Measurements from ENCODE around the gene RNF113B.

RNF113B gene

DNA sequence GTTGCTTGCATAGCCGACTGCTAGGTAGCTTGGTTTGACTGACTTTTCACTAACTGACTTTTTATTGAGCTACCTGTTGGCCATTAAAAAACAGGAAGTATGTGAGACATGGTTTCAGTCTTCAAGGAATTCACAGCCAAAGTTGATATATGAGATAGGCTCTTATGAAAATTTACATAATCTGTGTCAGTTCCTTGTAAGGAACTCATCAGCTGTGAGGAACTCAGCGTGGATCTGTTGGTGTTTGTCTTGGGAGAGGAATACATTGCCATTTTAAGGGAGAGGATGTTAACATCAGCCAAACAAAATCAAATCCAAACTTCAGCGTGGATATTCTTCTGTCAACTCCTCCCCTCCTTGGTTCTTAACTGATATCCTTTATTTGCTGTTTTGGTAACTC lies 2.0 kb downstream of the RNF113B start:
- 74 to 86% methylated on average over 2 of the region's 3 CpGs for WGBS, 2 experiments (ENCODE audit: insufficient coverage in 2 of 2)
- Histone ChIP-seq H3K36me3 (ENCODE audit: control insufficient read depth, insufficient read depth, low read length) (peaks cover 18% of the 10 kb centered on the region), H3K9me3 (ENCODE audit: control insufficient read depth, low read length) (peaks cover 2% of the 10 kb centered on the region), H3K4me1 (ENCODE audit: control insufficient read depth, insufficient read depth, low read length, poor library complexity, severe bottlenecking) (peaks cover 70% of the 10 kb centered on the region), H3K27ac (ENCODE audit: low read depth, low read length, severe bottlenecking) (no peak overlapping the region), H3K4me3 (ENCODE audit: extremely low read depth, insufficient read depth, low read length, poor library complexity, severe bottlenecking) (no peak overlapping the region)

DNA sequence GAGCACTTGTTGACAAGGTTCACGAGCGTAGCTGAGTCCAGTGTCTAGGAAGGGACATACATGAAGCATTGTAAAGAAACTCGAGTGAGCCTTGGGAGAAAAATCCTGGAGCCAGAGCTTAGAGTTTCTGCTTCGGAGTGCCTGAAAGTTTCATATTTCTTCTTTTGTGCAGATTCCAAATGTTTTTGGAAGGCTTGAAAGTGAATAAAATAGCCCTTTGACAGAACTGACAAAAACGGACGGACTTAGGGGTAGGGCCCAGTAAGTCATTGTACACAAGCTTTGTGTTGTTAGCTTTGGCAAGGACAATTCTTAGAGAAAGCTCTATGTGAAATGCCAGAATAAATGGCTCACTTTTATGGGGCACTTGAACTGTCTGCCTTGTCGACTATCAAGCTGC lies 2.8 kb downstream of the RNF113B start:
- Histone ChIP-seq H3K4me1 (ENCODE audit: control insufficient read depth, insufficient read depth, low read length, poor library complexity, severe bottlenecking) (peaks cover 68% of the 10 kb centered on the region), H3K9me3 (ENCODE audit: control insufficient read depth, low read length) (no peaks in the 10 kb centered on the region), H3K27ac (ENCODE audit: low read depth, low read length, severe bottlenecking) (peak overlapping the region; percentile 92), H3K36me3 (ENCODE audit: control insufficient read depth, insufficient read depth, low read length) (peaks cover 17% of the 10 kb centered on the region), H3K4me3 (ENCODE audit: extremely low read depth, insufficient read depth, low read length, poor library complexity, severe bottlenecking) (no peak overlapping the region)
- WGBS, 2 experiments (ENCODE audit: insufficient coverage in 2 of 2): 90 to 92% methylated on average over 7 of the region's 7 CpGs

DNA sequence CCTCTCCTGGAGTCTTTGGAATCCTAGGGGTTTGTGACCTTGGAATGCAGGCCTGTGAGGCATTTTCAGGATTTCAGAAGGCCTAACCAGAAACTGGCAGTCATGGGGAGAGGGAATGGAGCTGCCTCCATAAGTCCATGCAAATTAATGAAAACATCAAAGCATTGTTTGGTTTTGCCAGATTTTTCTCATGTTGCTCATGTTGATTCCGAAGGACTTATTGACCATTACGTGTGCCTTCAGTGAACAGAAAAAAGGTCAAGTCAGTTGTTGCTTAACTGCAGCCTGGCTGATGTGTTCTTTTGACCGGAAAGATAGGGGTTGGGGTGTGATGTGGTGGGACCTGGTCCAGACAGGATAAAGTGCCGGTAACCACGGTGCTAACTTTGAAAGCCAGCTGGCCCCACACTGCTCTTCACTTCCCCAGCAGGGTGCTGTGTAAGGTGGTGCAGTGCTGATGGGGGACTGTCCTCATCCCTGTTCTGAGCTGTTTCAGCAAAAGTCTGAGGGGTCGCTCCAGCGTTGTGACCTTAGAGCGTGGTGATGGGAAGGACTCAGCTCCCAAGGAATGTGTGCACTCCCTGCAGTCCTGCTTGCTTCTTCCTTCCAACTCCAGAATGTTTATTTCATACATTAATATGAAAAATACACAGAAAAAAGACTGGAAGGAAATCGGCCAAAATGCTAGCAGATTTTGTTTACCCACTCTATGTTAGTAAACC lies 3.5 kb downstream of the RNF113B start:
- Histone ChIP-seq H3K4me1 (ENCODE audit: control insufficient read depth, insufficient read depth, low read length, poor library complexity, severe bottlenecking) (peaks cover 68% of the 10 kb centered on the region), H3K9me3 (ENCODE audit: control insufficient read depth, low read length) (no peaks in the 10 kb centered on the region), H3K36me3 (ENCODE audit: control insufficient read depth, insufficient read depth, low read length) (peaks cover 10% of the 10 kb centered on the region), H3K4me3 (ENCODE audit: extremely low read depth, insufficient read depth, low read length, poor library complexity, severe bottlenecking) (no peak overlapping the region), H3K27ac (ENCODE audit: low read depth, low read length, severe bottlenecking) (peak overlapping the region; percentile 92)
- 27 to 37% methylated on average over 5 of the region's 9 CpGs for WGBS, 2 experiments (ENCODE audit: insufficient coverage in 2 of 2)

DNA sequence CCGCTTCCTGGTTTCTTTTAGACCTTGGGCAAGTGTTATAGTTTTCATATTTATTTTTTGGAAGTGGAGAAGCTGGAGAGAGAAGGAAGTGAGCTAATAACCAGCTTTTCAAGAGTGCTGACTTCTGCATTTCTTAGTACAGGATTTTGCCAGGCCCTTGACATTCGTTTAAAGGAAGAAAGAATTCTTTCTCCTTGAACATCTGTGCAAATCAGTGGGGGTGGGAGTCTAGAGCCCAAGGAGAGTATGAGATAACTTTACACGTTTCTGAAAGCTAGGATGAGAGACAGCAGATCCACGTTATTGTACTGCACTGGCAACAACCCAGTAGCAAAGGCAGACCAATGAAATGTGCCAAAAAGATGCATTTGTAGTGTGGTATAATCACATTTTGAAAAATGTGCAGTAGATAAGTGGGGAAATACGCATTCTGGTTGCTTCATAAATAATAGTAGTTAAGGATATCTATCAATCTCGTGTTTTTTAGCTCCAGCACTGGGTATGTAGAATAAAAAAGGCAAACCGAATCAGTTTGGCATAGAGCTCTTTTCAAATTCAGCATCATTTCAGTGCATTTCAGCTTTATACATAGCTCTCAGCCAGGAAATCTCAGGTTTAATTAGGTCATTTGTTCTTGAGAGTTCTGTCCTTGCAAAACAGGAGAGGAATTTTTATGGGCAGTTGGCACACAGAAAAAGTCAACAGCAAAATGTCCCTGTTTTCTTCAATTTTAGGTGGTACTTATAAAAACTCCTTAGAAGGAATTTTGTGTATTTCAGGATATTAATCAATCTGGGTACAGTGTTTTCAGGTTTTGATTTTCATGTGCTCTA lies 4.3 kb downstream of the RNF113B start:
- H3K4me3 ChIP-seq (ENCODE audit: extremely low read depth, insufficient read depth, low read length, poor library complexity, severe bottlenecking): no peak overlapping the region
- peaks cover 68% of the 10 kb centered on the region for H3K4me1 ChIP-seq (ENCODE audit: control insufficient read depth, insufficient read depth, low read length, poor library complexity, severe bottlenecking)
- 60 to 64% methylated on average over 3 to 5 of the region's 7 CpGs for WGBS, 2 experiments (ENCODE audit: insufficient coverage in 2 of 2)
- H3K9me3 ChIP-seq (ENCODE audit: control insufficient read depth, low read length): no peaks in the 10 kb centered on the region
- peaks cover 5% of the 10 kb centered on the region for H3K36me3 ChIP-seq (ENCODE audit: control insufficient read depth, insufficient read depth, low read length)
- peak overlapping the region; percentile 92 for H3K27ac ChIP-seq (ENCODE audit: low read depth, low read length, severe bottlenecking)

DNA sequence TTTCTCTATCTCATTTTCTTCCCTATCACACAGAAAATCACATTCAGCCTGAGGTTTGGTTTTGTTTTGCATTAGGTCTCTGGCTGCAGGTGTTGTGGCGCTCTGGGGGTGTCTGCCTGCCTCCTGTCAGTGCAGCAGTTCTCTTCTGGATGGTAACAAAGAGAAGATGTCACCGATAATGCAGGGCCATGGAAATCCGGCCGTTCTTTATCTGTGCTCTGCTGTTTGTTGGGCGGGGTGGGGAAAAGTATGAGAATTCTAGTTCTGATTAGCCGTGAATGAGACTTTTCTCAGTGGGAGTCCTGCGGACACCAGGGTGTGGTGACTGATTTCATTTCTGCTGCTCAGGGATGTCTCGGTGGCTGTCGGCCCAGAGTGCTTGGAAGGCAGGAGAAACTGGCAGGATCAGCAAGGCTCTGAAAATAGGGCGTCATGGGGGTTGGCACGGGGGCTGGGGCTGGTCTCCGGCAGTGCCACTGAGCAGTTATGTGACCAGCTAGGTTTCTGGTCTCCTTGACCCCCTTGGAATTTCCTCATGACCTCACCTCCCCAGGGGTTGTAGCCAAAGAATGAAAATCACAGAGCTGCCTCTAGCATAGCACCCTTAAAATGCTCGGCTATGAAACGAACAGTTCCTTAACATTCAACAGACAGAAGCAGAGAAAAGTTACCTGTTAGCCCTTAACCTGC lies 5.0 kb downstream of the RNF113B start:
- 46 to 55% methylated on average over 8 to 12 of the region's 14 CpGs for WGBS, 2 experiments (ENCODE audit: insufficient coverage in 2 of 2)
- H3K27ac ChIP-seq (ENCODE audit: low read depth, low read length, severe bottlenecking): peak overlapping the region; percentile 92

DNA sequence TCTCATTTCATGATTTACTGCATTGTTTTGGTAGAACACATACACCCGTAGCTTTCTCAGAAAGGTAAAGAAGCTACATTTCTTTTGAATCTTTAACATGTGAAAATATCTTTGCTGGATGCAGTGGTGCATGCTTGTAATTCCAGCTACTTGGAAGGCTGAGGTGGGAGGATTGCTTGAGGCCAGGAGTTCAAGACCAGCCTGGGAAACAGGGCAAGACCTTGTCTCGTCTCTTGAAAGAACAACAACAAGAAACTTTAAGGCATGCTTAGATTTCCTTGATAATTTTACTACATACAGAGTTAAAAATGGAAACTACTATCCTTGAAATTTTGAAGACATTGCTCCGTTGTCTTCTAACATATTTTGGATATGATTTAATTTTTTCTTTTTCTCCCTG lies 7.7 kb downstream of the RNF113B start:
- peaks cover 38% of the 10 kb centered on the region for H3K4me1 ChIP-seq (ENCODE audit: control insufficient read depth, insufficient read depth, low read length, poor library complexity, severe bottlenecking)
- no peaks in the 10 kb centered on the region for H3K36me3 ChIP-seq (ENCODE audit: control insufficient read depth, insufficient read depth, low read length)
- no peak overlapping the region for H3K27ac ChIP-seq (ENCODE audit: low read depth, low read length, severe bottlenecking)
- WGBS, 2 experiments (ENCODE audit: insufficient coverage in 2 of 2): 100% methylated on average over 2 of the region's 3 CpGs; no CpG with 5 or more reads in 1 of the 2 experiments
- H3K4me3 ChIP-seq (ENCODE audit: extremely low read depth, insufficient read depth, low read length, poor library complexity, severe bottlenecking): no peak overlapping the region
- no peaks in the 10 kb centered on the region for H3K9me3 ChIP-seq (ENCODE audit: control insufficient read depth, low read length)

More for the DNA sequence above, 5.0 kb downstream of the RNF113B start:
- no peaks in the 10 kb centered on the region for H3K9me3 ChIP-seq (ENCODE audit: control insufficient read depth, low read length)
- no peaks in the 10 kb centered on the region for H3K36me3 ChIP-seq (ENCODE audit: control insufficient read depth, insufficient read depth, low read length)
- H3K4me1 ChIP-seq (ENCODE audit: control insufficient read depth, insufficient read depth, low read length, poor library complexity, severe bottlenecking): peaks cover 64% of the 10 kb centered on the region
- H3K4me3 ChIP-seq (ENCODE audit: extremely low read depth, insufficient read depth, low read length, poor library complexity, severe bottlenecking): no peak overlapping the region

DNA sequence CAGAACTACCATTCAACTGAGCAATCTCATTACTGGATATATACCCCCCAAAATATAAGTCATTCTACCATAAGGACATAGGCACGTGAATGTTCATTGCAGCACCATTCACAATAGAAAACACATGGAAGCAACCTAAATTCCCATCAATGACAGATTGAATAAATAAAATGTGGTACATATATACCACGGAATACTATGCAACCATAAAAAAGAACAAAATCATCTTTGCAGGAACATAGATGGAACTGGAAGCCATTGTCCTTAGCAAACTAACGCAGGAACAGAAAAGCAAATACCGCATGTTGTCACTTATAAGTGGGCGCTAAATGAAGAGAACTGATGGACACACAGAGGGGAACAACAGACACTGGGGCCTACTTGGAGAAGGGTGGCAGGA lies 14.1 kb downstream of the RNF113B start:
- Histone ChIP-seq H3K4me3 (ENCODE audit: extremely low read depth, insufficient read depth, low read length, poor library complexity, severe bottlenecking) (no peak overlapping the region), H3K27ac (ENCODE audit: low read depth, low read length, severe bottlenecking) (no peak overlapping the region), H3K4me1 (ENCODE audit: control insufficient read depth, insufficient read depth, low read length, poor library complexity, severe bottlenecking) (peaks cover 9% of the 10 kb centered on the region), H3K36me3 (ENCODE audit: control insufficient read depth, insufficient read depth, low read length) (peaks cover 29% of the 10 kb centered on the region), H3K9me3 (ENCODE audit: control insufficient read depth, low read length) (no peaks in the 10 kb centered on the region)
- 96 to 97% methylated on average over 3 of the region's 5 CpGs for WGBS, 2 experiments (ENCODE audit: insufficient coverage in 2 of 2)

DNA sequence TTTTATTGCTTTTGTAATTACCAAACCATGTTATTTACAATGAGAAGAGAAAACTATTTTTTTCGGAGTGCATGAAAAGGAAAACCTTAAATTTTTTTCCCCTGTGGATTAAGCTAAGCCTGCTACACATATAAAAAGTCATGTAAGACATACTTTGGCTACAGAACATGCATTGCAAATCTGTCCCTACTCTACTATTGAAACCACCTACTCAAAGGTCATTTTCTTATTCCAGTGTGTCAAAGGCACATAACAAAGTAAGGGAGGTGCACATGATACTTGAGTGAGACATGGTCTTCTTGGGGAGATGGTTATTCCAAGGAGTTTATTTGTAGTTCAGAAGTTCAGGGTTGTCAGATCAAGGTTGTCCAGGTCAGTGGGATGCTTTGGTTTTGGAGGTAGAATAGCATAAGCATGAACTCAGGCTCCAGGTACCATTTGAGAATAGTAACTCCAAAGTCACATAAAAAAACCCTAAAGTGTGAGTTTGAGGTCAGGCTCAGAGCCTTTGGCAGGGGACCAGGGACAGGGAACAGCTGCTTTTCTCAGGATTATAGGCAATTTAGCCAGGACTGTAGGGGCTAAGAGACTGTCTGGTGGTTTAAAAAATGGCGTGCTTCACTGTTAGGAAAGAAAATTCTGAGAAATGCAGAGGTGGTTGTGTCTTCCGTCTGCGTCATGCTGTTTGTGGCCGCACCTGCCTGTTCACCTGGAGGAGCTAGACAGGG lies 18.7 kb downstream of the RNF113B start:
- Histone ChIP-seq H3K27ac (ENCODE audit: low read depth, low read length, severe bottlenecking) (no peak overlapping the region), H3K4me1 (ENCODE audit: control insufficient read depth, insufficient read depth, low read length, poor library complexity, severe bottlenecking) (peaks cover 22% of the 10 kb centered on the region), H3K4me3 (ENCODE audit: extremely low read depth, insufficient read depth, low read length, poor library complexity, severe bottlenecking) (no peak overlapping the region), H3K9me3 (ENCODE audit: control insufficient read depth, low read length) (no peaks in the 10 kb centered on the region), H3K36me3 (ENCODE audit: control insufficient read depth, insufficient read depth, low read length) (peaks cover 49% of the 10 kb centered on the region)
- 93 to 96% methylated on average over 4 to 5 of the region's 5 CpGs for WGBS, 2 experiments (ENCODE audit: insufficient coverage in 2 of 2)

DNA sequence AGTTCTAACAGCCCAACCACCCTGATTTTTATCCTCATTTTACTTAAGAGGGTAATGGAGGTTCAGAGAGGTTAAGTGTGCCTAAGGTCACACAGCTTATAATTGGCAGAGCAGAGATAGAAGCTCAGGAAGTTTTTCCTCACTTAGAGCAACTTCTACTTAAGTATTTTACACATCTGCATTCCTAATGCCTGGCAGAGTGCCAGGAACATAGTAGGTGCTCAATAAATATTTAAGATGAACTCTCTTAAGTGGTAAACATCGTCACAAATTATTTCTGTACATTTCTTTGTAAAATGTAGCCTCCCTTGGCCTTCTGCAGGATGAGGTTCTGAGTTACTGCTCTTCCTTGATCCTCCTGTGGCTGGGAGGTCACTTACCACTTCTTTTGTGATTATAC lies 19.5 kb downstream of the RNF113B start:
- Histone ChIP-seq H3K36me3 (ENCODE audit: control insufficient read depth, insufficient read depth, low read length) (peaks cover 42% of the 10 kb centered on the region), H3K4me3 (ENCODE audit: extremely low read depth, insufficient read depth, low read length, poor library complexity, severe bottlenecking) (no peak overlapping the region), H3K27ac (ENCODE audit: low read depth, low read length, severe bottlenecking) (no peak overlapping the region), H3K4me1 (ENCODE audit: control insufficient read depth, insufficient read depth, low read length, poor library complexity, severe bottlenecking) (peaks cover 22% of the 10 kb centered on the region), H3K9me3 (ENCODE audit: control insufficient read depth, low read length) (no peaks in the 10 kb centered on the region)
- WGBS, 2 experiments (ENCODE audit: insufficient coverage in 2 of 2): 80 to 83% methylated on average over 1 of the region's 1 CpG

DNA sequence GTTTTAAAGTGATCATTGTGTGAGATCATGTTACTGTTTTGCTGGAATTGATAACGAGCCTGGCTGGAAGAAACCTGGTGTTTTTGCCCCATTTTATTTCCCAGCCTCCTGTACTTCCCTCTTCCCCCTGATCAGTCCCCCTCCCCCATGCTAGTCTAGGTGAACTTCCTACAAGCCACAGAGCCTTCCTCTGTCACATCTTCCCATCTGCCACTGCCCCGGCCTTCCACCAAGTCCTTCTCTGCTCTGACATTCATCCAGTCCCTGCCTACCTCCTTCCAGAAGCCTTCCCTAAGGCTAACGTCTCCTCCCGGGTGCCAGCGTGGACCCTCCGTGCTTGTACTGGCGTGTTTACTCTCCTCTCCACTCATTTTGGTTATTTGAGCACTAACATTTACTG lies 19.9 kb downstream of the RNF113B start:
- WGBS, 2 experiments (ENCODE audit: insufficient coverage in 2 of 2): 89 to 93% methylated on average over 6 of the region's 7 CpGs
- H3K4me3 ChIP-seq (ENCODE audit: extremely low read depth, insufficient read depth, low read length, poor library complexity, severe bottlenecking): no peak overlapping the region
- H3K36me3 ChIP-seq (ENCODE audit: control insufficient read depth, insufficient read depth, low read length): peaks cover 37% of the 10 kb centered on the region
- no peaks in the 10 kb centered on the region for H3K9me3 ChIP-seq (ENCODE audit: control insufficient read depth, low read length)
- H3K4me1 ChIP-seq (ENCODE audit: control insufficient read depth, insufficient read depth, low read length, poor library complexity, severe bottlenecking): peaks cover 22% of the 10 kb centered on the region
- no peak overlapping the region for H3K27ac ChIP-seq (ENCODE audit: low read depth, low read length, severe bottlenecking)

All from mesodermal cell (in vitro differentiated cells).